ENCODE data around the gene SURF1.
"Not testable (repeated sequence)": the region's sequence is repeated elsewhere in the genome, so short reads cannot be mapped to it uniquely, and the experiment has no call there.

The SURF1 gene

DNA sequence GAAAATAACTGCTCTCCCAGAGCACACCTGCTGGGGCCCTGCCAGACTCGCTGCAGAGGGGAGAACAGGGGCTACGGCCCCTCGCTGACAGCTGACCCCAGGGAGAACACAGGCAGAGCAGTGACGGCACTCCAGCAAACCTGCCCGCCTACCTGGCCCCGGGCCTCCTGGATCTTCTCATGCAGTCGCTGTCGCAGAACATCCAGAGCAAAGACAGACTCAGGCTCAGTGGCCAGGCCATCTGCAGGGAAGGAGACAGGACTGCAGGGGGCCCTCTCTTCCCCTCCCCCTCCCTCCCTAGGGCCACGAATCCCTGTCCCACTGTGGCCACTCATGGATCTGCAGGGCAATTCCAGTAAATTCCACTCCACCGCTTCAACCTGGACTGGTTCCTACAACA is 22.7 kb downstream of the SURF1 start:
- no peak for DNase-seq (ENCODE audit: extremely low read depth, low read depth)
- TF ChIP-seq CTCF (IDR thresholded peaks at IDR 0.05; ENCODE audit: low read depth, low read length): no peak

- no peak for TF ChIP-seq CTCF (IDR thresholded peaks at IDR 0.05; ENCODE audit: low read depth, low read length)
- no peak for DNase-seq (ENCODE audit: extremely low read depth, low read depth)
Observed at GRCh38 chr9:133333011-133333410, 23.3 kb downstream of the SURF1 start.

GRCh38 chr9:133332381-133332730 is 23.9 kb downstream of the SURF1 start:
- no peak for TF ChIP-seq CTCF (IDR thresholded peaks at IDR 0.05; ENCODE audit: low read depth, low read length)
- DNase-seq (ENCODE audit: extremely low read depth, low read depth): no peak

DNA sequence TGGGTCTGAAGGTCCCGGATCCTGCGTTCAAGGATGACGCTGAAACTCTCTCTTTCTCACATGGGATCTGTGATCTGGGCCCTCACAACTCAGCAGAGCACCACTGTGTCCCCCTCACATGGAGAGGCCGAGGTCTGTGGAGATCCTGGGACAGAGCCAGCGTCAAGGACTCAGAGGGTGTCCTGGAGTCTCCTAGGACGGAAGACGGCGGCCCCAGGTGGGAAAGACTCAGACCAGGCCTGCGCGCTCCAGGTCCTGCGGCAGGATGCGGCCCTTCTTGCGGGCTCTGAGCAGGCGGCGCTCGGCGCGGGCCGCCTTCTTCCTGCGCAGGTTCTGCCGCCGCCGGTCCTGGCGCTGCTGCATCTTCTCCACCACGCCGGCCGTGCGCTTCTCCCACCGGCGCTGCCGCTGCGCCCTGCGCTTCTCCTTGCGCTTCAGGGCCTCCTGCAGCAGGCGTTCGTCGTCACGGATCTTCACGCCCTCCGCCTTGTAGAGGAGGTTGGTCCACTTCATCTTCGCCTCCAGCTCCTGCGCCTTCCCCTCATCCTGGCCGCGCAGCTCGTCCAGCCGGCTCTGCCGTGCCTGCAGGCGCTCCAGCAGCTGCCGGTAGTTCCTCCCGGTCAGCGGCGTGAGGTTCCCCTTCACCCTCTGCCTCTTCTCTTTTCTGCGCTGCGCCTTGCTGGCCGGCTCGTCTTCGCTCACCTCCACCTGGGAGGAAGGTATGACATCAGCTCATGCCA is 24.5 kb downstream of the SURF1 start:
- no peak for TF ChIP-seq CTCF (IDR thresholded peaks at IDR 0.05; ENCODE audit: low read depth, low read length)
- no peak for DNase-seq (ENCODE audit: extremely low read depth, low read depth)

DNA sequence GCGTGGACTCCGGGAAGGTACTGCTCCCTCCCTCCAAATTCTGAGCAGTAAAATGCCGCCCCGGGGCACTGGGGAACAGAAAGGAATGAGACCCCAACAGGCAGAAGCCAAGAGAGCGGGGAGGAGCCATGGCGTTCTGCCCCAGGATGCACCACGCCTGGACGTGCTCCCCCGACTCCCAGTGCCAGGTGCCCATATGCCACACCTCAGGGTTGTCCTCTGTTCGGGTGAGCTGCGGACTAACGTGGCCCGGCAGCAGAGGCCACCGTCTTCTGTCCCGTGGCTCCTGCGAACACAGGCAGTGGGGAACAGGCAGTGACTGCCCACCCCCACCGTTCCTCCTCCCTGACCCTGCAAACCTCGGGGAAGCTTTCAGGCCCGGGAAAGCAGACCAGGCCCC is 25.1 kb downstream of the SURF1 start:
- TF ChIP-seq CTCF (IDR thresholded peaks at IDR 0.05; ENCODE audit: low read depth, low read length): no peak
- DNase-seq (ENCODE audit: extremely low read depth, low read depth): no peak

DNA sequence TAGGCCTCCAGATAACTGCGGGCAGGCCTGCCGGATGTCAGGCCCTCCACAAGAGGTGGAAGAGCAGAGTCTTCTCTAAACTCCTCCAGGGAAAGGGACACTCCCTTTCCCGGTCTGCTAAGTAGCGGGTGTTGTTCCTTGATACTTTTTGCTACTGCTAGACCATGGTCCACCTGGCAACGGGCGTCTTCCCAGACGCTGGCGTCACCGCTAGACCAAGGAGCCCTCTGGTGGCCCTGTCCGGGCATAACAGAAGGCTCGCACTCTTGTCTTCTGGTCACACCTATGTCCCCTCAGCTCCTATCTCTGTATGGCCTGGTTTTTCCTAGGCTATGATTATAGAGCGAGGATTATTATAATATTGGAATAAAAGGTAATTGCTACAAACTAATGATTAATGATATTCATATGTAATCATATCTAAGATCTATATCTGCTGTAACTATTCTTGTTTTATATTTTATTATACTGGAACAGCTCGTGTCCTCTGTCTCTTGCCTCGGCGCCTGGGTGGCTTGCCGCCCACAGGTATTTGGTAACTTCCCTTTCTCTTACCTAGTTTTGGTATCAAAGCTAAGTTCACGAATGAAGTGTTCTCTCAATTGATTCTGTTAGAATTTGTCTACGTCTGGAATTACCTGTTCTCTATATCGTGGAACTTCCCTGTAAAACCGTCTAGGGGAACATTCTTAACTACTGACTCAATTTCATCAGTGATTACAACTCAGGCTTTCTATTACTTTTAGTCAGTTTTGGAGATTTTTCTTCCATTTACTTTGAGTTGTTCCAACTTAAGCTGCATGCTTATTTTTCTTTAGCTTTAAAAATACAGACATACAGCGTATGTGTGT is 26.8 kb downstream of the SURF1 start:
- peak; percentile 42 for TF ChIP-seq CTCF (IDR thresholded peaks at IDR 0.05; ENCODE audit: low read depth, low read length)
- not testable (repeated sequence) for DNase-seq (ENCODE audit: extremely low read depth, low read depth)

GRCh38 chr9:133327834-133328484 is 28.3 kb downstream of the SURF1 start:
- no peak for DNase-seq (ENCODE audit: extremely low read depth, low read depth)
- TF ChIP-seq CTCF (IDR thresholded peaks at IDR 0.05; ENCODE audit: low read depth, low read length): no peak

GRCh38 chr9:133327021-133327420 is 29.3 kb downstream of the SURF1 start:
- DNase-seq (ENCODE audit: extremely low read depth, low read depth): not testable (repeated sequence)
